Stimulated activated CD8-positive, alpha-beta memory T cell treated with anti-CD3 and anti-CD28 coated beads, Interleukin-4, amount 100 ng/mL, for 4 hours (primary cell): ENCODE data around the gene GNAI2.
A peak's percentile ranks its signal among the peaks of the same experiment; 100 is the strongest.
"Not testable (repeated sequence)": the region's sequence is repeated elsewhere in the genome, so short reads cannot be mapped to it uniquely, and the experiment has no call there.

Experiments
- DNase-seq, 2 donors: peaks; one replicate each; pipeline ENCODE4 v3.0.0-alpha.2; 2020; ENCODE audit warnings: low read depth in 2 of 2, low spot score in 1 of 2

GNAI2 gene

GRCh38 chr3:50275996-50276761 lies 40.2 kb downstream of the GNAI2 start:
- no peak for DNase-seq

- DNase-seq: no peak
Observed at GRCh38 chr3:50276762-50277101, 40.7 kb downstream of the GNAI2 start.

GRCh38 chr3:50278123-50278879 lies 42.3 kb downstream of the GNAI2 start:
- DNase-seq: no peak

- DNase-seq: no peak
Observed at GRCh38 chr3:50278880-50279224, 42.8 kb downstream of the GNAI2 start, which contains the start of gene LSMEM2. Gene LSMEM2, plus strand, starts transcription at chr3:50279087. Its CDS starts 27 bp downstream, at chr3:50279114.

DNA sequence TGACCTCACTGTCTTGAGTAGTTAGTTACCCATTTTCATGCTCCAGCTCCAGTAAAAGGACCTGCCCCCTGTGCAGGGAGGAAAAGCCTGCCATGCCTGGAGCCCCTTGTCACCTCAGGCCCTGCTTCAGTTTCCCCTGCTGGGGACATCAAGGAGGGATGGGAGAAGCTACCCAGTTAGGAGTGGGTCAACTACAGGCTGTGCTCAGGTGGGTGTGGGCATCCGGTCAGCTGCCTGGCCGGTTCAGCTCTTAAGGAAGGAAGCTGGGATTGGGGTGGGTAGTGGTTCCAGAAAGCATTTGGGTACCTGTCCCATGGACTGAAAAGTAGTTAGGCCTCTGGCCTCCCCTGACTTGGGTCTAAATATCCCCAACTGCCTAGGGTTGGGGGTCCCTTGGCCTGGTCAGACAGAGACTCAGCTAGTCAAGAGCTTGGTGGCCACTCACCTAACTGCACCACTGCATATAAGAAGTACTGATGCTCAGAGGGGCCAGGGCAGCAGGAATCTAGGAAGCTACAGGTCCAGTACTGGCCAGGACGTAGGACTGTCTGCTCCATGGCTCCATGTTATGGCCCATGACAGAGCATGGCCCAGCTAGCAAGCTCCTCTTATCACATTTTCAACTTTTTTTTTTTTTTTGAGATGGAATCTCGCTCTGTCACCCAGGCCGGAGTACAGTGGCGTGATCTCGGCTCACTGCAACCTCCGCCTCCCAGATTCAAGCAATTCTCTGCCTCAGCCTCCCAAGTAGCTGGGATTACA lies 43.4 kb downstream of the GNAI2 start:
- no peak for DNase-seq

GRCh38 chr3:50284121-50284520 lies 48.1 kb downstream of the GNAI2 start:
- DNase-seq: not testable (repeated sequence)

DNA sequence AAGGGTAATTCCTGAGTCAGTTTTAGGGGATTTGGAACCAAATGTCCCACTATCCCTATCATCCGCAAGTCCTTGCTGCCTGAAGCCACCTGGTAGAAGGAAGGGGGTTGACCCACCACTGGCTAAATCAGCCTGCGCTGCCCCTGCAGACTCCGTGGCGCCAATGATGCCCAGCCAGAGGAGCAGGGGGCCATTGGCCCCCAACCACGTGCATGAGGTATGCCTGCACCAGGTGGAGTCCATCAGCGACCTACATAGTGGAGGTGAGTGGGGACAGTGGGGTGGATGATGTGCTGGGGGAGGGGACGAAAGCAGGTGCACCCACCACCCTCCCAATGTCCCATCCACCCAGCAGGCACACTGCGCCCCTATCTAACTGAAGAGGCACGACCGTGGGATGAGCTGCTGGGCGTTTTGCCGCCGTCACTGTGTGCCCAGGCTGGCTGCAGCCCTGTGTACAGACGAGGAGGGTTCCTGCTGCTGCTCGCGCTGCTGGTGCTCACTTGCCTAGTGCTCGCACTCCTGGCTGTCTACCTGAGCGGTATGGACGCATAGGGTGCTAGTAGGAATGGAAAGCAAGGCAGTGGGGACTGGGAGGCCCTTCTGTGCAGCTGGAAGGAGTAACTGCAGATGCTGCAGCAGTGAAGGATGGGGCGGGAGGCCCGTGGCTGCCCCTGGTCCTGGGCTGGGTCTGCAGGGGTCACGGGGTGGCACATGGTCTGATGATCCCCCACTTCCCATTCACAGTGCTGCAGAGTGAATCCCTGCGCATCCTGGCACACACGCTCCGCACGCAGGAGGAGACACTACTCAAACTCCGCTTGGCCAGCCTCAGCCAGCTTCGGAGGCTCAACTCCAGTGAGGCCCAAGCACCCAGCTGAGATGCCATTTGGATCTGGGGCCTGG lies 50.6 kb downstream of the GNAI2 start:
- no peak for DNase-seq

DNA sequence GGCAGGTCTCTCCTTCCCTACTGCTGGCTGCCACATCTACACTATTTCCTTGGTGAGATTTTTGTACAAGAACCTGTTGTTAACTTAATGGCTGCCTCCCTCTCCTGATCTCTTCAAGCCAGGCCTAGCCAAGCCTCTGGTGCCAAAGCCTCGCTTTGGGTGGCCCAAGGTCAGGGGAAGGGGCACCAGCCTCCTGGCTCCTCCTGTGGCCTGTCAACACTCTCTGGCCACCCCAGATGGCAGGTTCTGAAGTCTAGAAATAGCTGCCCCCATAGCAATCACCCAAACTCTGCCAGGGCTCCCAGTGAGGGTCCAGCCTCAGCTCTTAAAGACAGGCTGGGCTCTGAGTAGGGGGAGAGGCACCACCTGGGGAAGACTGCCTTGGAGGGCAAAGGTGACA lies 51.3 kb downstream of the GNAI2 start:
- no peak for DNase-seq

DNA sequence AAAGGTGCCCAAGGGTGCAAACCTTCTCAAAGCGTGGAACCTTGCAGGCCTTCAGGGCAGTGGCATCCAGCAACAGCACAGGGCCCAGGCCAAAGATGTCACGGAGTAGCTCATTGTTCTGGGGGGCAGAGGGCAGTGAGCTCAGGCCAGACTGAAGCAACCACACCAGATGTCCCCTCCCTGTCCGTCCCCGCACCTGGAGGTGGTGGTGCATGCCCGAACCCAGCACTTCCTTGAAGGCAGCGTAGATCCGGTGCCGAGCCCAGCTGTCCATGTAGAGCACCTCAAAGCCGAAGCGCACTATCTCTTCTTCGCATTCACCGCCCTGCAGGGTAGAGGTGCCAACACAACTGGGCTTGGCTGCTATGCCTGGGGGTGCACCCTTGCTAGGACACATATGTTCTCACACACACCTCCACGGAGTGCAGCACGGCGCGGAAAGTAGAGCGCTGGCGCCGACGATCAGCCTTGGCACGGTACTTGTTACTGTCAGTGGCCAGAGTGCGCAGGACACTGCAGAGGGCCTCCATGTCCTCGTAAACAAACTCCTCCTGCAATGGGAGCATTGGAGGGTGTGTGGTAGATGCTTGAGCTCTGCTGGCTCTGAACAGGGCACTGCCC lies 52.5 kb downstream of the GNAI2 start:
- DNase-seq: no peak

DNA sequence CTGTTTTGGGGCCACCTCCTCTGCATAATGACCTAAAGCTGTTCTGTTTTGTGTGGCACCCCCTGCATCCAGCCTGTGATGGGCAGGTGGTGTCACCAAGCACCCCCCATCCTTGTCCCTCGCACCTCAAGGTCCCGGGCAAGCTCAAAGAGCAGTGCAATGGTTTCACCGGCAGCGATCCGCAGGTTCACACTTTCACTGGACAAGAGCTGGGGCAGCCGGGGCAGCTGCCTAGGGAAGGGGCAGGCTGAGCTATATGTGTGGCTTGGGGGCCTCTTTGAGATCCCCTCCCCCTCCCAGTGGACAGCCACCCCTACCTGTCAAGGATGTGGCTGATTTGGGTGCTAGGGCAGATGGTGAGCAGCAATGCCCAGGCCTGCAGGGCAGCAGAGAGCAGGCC lies 53.1 kb downstream of the GNAI2 start:
- no peak for DNase-seq

DNA sequence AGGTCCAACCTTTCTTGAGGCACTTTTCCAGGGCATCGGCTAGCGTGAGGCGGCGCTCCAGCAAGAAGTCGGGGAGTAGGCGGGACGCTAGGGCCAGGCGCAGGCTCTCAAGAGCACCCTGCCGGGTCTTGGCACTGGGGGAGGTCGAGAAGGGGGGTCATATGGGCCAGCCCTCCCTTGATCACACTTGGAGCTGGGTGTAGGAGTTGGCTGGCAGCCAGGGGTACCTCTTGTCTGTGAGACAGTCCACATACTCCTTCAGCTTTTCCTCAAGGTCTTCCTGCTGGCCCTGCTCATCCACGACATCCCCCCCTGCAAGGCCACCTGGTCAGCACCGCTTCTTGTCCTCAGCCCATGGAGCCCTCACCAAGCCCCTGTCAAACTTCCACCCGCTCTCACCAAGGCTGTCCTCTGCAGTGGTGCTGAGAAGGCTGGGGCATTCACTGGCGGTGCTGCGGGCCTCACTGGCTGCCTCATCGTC lies 54.2 kb downstream of the GNAI2 start:
- no peak for DNase-seq

GRCh38 chr3:50292159-50293078 lies 56.4 kb downstream of the GNAI2 start, which contains the start of gene IFRD2:
Gene IFRD2, minus strand, starts transcription at chr3:50292429. Its CDS starts 155 bp downstream, at chr3:50292274.
- peak; percentile 82 to 92 for DNase-seq

- DNase-seq: no peak
Observed at GRCh38 chr3:50293079-50293801, 57.2 kb downstream of the GNAI2 start.

- no peak for DNase-seq
Observed at GRCh38 chr3:50294089-50294488, 58.1 kb downstream of the GNAI2 start.

DNA sequence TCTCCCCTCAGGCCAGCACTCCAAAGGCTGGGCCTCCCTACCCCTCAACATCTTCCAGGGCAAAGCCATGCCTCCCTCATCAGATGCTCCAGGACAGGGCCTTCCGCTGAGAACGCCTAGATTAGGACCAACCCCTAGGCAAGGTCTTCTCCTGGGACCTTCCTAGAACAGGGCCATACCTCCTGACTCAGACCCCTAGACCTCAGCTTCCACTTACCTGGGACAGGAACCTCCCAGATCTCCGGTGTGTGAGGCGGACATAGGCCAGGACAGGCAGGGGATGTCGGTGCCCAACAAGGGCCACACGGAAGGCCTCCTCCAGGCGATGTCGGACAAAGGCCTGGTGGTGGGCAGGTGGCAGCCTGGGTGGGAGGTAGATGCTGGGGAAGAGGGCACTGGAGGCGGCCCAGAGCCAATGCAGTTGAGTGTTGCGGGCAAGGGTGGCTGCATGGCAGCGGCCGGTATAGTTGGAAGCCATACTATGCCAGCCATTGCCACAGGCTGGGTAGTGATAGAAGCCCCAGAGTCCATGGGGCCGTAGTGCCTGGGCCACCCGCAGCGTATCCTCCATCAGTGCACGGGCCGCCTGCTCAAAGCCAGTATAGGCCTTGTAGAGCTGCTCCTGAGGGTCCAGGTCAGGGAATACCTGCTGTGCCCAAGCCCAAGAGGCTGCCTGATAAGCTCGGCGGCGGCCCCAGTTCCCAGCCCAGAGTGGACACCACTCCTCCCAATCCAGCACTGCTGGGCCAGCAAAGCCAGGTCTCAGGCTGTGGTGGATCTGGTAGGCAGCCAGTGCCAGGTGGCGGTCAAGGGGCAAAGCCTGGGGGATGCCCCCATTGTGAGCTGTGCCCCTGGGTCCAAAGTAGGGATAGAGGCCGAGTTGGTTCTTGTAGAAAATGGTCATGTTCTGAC lies 58.7 kb downstream of the GNAI2 start:
- no peak for DNase-seq

DNA sequence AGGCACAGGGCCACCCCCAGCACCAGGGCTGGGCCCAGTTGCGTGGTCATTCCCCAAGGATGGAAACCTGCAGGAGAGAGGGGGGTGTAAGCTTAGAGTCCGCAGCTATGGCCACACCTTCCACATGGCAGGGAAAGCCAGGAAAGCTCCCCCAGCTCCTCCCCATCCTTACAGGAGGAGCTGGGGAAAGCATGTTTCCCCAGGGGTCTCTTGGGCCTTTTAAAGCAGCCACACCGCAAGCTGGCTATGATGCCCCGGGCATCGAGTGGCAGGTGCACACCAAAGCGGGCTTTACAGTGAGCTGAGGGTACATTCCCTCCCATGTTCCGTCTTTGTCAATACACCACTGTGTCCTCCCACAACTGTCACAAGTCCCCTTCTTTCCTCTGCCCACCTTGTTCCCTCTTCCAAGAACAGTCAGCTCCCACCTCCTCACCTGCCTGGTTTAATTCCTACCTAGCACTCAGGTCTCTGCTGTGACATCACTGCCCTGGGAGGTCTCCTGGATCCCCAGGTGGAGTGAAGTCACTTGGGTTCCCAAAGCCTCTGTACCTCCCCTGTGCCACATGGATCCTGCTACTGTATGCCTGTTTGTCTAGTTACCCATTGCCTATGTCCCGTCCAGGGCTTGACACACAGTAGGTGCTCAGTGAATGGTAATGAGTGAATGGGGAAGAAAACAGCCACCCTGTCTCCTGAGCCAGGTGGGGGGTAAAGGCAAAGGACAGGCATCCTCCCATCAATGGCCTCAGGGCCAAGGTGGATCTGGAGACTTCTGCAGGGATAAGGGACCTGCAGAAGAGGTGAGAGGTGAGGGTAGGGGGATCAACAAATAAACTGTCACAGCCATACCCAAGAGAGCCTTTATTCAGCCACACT lies 59.8 kb downstream of the GNAI2 start:
- no peak for DNase-seq
